HG02943 (cell line): Measurements from ENCODE around the gene KAZALD1.
A peak's percentile ranks its signal among the peaks of the same experiment; 100 is the strongest.

ENCODE experiments used
- ATAC-seq: cut with Tn5 transposase; IDR thresholded peaks from one replicate; pipeline ENCODE4 v1.9.1; 2021; ENCODE audit warnings: mild to moderate bottlenecking, low read depth, moderate library complexity; ENCODE audit not compliant: unreplicated experiment

KAZALD1 gene

DNA sequence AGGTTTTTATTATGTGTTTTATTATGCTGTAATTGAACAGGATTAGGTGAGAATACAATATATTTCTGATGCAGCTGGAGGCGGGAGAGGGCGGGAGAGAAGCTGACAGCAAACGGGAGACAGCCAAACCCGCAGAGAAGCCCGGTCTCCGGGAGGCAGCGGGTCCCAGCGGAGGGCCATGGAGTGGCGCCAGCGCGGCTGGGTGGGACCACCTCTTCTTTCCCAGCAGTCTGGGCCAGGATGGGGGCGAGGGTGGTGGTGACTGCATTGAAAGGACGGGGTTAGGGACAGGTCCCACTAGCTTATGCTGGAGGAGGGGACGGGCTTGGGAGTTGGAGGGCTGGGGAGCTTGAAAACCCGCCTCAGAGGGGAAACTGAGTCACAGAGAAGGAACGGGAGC is 14.5 kb upstream of the KAZALD1 start:
- ATAC-seq, result no peak

DNA sequence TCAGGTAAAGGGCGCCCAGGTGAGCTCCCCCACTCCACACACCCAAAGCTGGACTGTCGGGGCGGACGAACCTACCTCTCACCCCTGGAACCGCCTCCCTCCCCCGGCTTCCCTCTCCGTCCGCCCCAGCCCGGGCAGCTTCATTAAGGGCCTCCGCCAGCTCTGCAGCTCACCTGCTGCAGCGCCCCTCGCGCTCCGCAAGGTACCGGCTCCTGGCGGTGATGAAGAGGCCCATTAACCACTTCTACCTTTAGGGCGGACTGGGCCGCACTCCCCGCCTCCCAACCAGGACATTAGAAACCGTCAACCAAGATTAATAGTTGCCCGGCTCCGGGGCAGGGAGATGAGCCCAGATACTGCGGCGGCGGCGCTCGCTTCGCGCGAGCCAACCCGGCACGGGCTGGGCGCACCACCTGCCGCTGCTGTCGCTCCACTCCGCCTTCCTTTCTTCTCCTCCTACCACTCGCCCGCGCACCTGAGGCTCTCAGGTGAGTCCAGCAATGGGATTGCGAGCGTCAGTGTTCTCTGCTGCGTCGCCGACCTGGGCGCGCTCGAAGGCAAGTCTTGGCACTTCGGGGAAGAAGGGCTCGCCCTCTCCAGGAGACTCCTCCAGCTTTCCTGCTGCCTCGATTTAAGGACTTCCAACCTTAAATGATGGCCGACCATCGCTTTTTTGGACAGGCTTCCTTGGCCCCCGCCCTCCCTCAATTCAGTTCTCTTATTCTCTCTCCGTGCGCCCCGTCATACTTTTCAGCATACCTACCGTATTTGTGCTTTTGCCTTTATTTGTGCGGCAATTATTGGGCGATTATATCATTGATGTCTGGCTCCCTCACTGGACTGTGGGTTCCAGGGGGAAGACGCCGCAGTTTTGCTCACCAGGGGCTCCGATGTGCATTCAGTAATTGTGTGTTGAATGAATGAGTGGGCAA is 13.6 kb upstream of the KAZALD1 start:
- ATAC-seq, result no peak

DNA sequence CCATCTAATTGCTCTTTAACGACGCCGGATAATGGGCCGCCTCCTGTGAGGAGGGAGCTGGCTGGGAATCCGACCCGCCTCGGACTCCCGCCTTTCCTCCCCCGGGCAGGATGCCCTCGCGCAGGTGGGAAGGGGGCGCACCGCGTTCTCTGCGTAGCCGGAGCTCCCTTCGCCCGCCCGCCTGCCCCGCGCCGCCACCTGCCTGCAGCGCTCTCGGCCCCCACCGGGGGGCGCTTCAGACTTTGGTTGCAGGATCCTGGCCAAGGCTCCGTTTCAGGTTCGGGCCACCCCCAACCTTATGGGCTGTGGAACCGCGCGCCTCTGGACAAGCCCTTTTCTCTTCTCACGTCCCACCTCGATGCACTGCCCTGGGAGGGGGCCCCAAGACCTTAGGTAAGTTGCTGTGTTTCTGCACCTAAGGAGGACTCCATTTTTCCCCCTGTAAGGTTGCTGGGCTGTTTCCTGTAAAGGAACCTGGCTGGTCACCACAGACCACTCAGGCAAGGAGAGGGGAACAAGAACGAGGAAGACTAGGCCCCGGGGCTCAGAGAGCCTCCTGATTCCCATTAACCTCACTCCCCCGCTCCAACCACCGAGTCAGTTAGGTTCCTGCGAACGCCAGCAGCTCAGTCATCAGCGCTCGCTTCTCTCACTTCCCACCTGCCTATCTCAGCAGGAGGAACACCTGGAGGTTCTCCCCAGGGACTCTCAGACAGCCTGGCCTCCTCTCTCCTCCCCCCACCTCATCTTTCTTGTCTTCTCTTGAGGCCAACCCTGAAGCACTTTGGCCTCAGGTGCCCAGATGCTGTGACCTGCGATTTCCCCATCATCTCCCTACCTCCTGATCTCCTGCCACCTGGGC is 11.3 kb upstream of the KAZALD1 start:
- no peak for ATAC-seq

DNA sequence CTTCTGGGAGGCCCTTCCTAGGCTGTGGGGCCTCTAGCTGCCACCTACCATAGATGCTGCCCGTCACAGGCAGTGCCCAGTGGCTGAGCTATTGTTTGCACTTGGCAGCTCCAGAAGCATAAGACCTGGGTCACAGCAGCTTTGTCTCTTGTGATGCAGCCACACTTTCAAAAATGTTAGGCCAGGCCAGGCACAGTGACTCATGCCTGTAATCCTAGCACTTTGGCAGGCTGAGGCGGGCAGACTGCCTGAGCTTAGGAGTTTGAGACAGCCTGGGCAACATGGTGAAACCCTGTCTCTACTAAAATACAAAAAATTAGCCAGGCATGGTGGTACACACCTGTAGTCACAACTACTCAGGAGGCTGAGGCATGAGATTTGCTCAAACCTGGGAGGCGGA is 9.5 kb upstream of the KAZALD1 start:
- ATAC-seq, result no peak

DNA sequence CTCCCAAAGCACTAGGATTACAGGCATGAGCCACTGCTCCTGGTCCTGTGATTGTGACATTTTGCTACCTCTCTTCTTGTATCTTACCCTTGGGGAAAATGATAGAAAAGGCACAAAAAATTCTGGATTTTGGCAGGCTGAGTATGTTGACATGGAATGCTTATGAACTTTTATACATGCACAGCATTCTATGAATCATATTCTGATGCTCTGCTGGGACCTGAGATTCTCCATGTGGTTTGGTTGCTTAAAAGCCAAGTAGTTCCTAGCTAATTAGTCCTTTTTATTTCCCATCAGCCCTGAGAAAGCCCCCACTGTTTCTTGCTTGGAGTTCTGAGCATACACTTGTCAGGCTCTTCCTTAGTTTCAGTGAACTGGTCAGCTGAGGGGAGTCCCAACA is 8.3 kb upstream of the KAZALD1 start:
- no peak for ATAC-seq

DNA sequence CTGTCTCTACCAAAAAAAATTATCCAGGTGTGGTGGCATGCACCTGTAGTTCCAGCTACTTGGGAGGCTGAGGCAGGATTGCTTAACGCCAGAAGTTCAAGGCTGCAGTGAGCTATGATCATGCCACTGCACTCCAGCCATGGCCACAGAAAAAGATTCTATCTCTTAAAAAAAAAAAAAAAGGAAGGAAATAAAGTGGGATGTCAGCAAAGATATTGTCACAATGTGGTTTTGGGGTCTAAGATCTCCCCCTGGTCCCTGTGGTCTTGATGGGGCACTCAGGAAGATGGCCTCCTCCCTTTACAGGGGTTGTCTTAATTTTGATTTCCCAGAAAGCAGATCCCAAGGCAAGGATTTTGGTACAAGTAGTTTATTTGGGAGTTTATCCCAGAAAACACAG is 7.4 kb upstream of the KAZALD1 start:
- ATAC-seq, result no peak

DNA sequence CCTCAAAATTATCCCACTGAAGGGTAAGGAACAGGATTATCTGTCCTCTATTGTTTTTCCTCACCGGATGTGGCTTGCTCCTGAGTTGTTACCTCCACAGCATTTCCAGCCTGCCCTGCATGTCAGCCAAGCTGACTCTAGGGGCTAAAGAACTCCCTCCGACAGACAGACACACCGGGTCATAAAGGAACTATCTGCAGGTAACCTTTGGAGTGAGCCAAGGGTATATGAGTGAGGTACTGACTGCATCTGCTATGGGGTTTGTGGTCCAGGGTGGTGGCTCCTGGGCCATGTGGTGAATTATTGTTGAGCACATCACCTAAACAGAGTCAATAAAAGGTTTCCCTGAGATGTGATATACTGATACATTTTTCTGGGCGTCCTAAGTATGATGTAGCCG is 6.9 kb upstream of the KAZALD1 start:
- ATAC-seq, result no peak

DNA sequence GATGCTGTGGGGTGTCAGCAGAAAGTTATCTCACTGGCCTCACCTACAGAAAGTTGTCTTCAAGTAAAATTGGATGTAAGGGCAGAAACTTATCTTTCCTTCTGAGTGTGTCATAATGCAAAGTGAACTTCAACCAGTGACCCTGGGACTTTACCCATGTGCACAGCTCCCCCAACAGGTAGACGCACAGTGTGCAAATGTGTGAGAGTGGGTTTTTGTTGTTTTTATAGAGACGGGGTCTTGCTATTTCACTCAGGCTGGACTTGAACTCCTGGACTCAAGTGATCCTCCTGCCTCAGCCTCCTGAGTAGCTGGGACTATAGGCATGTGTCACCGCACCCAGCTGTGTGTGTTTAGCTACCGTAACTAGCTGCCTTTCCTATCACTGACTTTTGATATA is 6.4 kb upstream of the KAZALD1 start:
- ATAC-seq, result no peak

DNA sequence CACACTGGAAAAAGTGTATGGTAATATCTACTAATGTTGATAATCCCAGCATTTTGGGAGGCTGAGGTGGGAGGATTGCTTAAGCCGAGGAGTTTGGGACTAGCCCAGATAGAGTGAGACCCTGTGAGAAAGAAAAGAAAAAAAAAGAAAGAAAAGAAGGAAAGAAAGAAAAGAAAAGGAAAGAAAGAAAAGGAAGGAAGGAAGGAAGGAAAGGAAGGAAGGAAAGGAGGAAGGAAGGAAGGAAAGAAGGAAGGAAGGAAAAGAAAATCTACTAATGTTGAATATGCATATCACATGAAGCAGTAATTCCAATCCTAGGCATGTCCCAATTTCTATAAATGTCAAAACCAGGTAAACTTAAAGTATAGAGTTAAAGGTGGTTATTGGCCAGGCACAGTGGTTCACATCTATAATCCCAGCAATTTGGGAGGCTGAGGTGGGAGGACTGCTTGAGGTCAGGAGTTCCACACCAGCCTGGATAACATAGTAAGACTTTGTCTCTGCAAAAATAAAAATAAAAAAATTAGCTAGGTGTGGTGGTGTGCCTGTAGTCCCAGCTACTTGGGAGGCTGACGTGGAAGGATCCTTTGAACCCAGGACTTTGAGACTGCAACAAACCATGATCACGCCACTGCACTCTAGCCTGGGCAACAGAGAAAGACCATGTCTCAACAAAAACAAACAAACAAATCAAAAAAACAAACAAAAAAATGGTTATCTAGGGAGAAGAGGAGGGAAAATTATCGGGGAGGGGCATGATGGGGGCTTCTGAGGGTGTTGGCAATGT is 5.2 kb upstream of the KAZALD1 start:
- ATAC-seq, result no peak

DNA sequence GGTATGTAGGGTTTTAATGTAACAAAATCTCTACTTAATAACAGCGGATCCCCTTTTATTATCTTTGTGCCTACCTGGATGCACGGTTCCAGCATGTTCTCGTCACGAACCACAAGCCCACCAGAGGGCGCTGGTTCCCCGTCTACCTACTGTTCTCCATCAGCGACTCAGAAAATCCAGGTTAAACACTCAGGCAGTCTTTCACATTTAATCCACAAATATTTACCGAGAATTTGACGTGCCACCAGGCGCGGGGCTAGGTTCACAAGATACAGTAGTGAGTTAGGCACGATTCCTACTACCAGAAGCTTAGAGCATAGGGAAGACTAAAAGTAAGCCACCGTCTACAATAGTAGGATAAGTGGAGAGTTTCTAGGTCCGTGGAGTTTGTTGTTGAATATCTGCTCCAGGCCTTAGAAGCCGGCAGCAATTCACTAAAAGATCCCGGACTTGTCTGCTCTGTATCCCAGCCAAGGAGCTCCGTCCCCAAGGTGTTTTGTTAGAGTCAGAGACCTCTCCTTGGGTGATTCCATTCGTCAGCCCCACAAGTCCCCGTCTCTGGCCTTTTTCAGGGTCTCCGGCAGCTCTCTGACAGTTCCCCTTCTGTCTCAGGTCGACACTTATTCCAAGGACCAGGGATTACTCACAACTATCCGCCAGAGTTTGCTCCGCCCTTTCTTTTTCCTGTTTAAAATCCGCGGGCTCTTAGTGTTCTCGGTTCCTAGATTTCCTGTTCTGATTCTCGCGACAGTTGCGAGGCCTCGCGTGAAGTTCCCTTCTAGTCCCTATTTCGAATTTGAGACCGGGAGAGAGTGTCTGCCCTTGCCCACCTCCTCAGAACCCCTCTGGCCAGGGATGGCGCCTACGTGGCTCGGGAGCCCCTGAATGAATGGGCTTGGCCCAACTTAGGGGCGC is 1.5 kb upstream of the KAZALD1 start:
- ATAC-seq, result peak; percentile 38

DNA sequence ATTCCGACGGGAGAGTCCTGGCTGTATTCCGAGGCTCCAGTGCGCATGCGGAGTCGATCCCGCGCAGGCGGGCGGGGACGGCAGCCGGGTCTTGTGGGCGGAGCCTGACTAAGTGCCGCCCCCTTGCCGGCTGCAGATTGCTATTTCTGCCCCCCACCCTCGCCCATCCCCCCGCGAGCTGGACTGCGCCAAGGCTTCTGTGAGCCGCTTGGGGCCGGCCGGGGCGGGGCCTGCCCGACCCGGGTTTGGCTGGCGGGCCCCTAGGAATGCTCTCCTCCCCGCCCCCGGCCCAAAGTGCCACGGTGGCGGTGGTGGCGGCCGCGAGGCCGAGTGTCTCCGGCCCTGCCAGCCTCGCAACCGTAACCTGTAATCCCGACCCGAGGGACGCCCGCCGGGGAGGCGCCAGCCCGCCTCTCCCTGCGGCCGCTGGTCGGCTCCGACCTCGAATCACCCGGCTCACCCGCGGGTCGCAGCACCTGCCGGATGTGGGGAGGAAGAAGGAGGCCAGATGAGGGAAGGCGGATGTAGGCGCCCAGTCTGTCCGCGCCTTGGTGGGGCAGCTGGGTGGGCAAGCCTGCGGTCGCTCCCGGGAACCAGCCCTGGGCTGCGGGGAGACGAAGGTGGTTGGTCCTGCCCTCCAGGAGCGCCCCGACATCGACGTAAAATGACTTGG is 702 bp upstream of the KAZALD1 start:
- ATAC-seq, result peak; percentile 58

DNA sequence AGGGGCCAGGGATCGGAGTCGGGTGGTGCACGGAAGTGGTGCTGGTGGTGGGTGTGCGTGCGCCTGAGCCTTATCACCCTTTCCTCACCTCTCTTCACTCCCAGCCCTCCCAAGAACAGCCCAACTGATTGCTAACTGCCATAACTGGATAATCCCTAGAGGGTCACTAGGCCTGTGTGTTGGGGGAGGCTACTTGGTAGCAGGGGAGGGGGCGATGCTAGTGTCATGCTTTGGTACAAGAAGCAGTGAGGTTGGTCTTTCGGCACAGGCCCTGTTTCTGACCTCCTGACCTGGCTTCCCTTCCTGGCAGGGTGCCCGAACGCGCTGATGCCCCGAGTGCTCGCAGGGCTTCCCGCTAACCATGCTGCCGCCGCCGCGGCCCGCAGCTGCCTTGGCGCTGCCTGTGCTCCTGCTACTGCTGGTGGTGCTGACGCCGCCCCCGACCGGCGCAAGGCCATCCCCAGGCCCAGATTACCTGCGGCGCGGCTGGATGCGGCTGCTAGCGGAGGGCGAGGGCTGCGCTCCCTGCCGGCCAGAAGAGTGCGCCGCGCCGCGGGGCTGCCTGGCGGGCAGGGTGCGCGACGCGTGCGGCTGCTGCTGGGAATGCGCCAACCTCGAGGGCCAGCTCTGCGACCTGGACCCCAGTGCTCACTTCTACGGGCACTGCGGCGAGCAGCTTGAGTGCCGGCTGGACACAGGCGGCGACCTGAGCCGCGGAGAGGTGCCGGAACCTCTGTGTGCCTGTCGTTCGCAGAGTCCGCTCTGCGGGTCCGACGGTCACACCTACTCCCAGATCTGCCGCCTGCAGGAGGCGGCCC is 652 bp downstream of the KAZALD1 start:
- no peak for ATAC-seq

DNA sequence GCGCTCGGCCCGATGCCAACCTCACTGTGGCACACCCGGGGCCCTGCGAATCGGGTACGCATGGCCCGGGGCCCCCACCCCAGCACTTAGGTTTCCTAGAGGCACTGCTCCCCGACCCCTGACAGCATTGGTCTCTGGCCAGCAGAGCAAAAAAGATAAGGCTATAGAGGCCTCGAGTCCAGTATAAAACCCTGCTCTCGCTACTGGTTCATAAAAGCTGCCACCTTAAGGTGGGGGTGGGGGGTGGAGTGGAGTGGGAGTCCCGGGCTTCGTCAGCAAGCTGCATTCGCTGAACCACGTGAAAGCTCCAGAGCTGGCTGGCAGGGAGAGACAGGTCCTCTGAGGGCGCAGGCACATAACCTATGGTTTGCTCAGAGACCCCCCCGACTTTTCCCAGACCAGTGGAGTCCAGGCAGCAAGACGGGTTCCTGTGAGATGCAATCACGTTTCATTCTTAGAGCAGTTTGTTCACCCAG is 1.3 kb downstream of the KAZALD1 start:
- no peak for ATAC-seq

DNA sequence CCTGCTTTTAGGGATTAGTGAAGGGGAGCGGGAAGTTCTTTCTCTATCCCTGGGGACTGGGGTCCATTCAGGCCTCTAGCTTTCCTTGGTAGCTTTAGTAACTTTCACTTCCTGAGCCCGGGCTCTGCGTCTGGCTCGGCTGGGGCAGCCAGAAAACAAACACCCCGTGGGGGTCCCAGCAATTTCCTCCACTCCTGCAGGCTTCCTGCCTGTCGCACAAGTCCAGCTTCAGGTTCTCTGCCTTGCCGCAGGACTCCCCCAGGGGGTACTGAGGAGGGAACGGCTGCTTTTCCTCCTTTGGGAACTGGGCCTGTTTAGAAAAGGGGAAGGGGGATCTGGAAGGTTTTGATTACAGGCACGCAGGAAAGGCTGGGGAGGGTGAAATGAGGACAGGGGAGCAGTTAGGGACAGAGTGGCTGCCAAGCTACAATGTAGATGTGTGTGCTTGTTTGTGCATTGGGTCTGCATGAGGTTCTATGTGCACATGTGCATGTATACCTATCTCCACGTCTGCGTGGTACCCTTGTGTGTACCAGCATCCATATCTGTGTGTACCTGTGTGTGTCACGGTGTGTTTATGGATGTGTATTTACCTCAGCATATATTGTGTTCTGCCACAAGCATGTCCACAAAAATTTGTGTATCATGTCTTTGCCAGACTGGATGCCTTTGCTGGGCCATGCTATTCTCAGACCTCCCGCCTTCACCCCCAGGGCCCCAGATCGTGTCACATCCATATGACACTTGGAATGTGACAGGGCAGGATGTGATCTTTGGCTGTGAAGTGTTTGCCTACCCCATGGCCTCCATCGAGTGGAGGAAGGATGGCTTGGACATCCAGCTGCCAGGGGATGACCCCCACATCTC is 2.0 kb downstream of the KAZALD1 start:
- ATAC-seq, result no peak

DNA sequence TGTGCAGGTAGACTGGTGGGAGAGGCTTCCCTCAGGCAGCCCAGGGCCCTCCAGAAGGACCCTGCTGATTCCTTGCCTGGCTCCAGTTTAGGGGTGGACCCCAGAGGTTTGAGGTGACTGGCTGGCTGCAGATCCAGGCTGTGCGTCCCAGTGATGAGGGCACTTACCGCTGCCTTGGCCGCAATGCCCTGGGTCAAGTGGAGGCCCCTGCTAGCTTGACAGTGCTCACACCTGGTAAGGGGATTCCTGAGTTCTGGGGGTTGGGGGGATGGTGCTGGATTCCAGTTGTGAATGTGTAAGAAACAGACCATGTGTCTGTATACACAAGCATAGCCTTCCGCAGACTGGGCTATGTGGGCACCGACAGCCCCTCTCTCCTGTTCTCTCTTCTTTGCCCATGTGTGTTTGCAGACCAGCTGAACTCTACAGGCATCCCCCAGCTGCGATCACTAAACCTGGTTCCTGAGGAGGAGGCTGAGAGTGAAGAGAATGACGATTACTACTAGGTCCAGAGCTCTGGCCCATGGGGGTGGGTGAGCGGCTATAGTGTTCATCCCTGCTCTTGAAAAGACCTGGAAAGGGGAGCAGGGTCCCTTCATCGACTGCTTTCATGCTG is 2.7 kb downstream of the KAZALD1 start:
- ATAC-seq, result no peak

DNA sequence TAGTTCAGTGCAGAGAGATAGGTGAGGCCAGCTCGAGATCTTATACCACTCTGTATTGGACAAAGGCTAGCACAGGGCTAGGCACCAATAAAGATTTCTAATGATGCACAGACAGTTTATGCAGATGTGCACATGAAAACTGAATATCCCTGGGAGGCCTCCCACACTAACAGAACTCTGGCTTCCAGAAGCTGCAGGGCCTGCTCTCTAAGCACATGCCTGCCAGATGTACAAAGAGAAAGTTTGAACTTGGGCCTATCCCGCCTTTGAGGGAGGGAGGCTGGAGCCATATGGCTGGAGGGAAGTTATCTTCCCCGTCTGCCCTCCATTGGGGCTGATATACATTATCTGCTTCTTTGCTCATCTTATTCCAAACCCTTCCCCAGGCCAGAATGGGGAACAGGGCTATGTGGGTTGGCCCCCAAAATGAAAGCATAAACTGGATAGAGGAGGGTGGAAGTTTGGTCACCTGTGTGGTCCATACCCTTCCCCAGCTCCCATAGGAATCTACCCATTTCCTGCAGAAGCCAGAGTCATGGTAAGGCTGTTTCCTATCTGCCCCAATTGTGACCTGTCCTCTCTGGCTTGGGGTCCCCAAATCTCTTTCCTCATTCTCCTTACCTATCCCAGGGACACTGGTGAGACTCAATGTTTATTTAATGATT is 3.8 kb downstream of the KAZALD1 start:
- ATAC-seq, result no peak
